CD4-positive, alpha-beta T cell treated with Interleukin-4 for 1 hour (primary cell): ENCODE data around the gene NTM.

Source experiments
- DNase-seq, 2 donors: peaks; one replicate each; pipeline ENCODE4 v3.0.0-alpha.2; 2020 to 2022

The NTM gene

GRCh38 chr11:132253469-132254264 lies 883.3 kb downstream of the NTM start:
- DNase-seq: no peak

DNA sequence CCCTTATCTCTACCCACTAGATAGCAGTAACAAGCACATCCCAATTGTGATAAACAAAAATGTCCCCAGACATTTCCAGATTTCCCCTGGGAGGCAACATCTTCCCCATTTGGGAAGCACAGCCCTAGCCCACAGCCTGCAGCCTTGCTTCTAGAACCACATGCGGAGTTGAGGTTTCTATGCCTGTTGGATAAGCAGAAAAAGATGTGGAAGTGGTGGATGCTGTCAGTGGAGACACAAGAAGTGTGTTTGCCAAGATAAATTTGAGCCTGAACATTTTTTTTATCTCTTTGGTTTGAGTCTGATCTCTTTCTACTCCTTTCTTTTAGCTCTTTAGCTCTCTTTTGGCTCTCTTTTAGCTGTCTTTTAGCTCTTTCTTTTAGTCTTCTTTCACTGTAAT lies 884.5 kb downstream of the NTM start:
- no peak for DNase-seq

GRCh38 chr11:132256528-132257279 lies 886.3 kb downstream of the NTM start:
- no peak for DNase-seq

- no peak for DNase-seq
Measured at GRCh38 chr11:132257871-132258270, 887.5 kb downstream of the NTM start.

DNA sequence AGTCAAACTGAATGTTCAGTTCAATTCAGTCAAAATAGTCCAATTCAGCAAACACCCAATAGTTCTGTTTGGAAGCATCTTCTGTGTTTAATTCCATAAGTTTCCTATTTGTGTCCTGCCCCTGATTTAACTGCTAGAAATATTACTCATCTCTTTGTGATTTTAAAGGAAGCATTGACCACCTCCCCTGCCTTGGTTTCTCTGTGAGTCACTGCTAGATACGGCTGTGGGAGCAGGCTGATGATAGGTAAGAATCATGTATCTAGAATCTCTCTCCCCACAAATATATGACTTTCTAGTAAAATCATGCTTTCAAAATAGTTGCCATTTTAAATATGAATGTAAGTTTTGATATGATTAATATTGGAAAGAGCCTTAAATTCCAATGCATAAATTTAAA lies 888.5 kb downstream of the NTM start:
- DNase-seq: no peak

DNA sequence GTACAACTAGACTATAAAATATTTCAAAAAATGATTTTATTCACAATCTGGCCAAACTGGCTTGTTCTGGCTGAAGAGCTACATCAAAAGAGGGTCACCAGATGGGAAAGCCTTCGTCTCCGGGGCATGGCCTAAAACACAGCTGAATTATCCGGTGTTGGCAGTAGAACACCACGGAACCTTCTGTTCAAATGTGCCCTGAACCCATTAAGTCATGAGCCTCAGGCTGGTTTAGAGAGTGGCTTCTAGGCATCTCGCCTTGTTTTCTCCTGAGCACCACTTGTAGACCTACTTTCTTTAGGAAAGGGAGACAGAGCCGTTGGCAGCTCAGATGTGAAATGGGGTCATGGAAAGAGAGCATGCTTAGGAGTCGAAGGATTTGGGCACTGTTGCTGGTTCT lies 890.2 kb downstream of the NTM start:
- DNase-seq: no peak

DNA sequence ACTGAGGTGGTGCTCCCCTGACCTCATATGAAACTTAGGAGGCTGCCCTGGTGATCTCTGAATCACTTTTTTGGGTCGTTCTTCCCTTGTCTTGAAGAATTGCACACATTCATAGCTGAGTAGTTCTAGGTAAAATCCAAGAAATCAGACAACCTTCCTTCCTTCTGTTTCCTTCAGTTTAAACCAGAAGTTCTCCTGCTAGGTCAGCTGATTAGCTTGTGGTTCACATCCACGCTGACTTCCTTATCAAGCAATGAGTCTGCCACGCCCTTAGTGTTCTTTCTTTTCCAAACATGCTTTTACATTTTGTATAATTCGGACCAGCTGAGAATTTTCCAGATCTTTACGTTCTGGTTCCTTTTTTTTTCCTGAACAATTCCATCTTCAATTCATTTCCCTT lies 892.8 kb downstream of the NTM start:
- DNase-seq: no peak

DNA sequence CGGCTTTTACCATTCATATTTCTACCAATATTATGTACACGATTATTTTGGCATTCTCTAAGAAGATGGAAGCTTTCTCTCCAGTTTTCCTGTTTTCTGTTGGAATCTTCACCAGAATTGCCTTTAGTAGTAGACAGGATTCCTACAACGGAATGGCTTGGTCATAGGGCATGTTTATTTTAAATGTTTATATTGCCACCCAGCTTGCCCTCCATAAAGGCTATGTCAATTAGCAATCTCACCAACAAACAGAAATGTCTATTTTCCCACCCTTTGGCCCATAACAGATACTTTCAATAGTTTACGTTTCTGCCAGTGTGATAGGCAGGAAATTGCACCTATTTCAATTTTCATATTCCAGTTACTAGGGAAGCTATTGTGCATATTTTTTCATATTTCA lies 893.5 kb downstream of the NTM start:
- no peak for DNase-seq

GRCh38 chr11:132264616-132265015 lies 894.2 kb downstream of the NTM start:
- no peak for DNase-seq

DNA sequence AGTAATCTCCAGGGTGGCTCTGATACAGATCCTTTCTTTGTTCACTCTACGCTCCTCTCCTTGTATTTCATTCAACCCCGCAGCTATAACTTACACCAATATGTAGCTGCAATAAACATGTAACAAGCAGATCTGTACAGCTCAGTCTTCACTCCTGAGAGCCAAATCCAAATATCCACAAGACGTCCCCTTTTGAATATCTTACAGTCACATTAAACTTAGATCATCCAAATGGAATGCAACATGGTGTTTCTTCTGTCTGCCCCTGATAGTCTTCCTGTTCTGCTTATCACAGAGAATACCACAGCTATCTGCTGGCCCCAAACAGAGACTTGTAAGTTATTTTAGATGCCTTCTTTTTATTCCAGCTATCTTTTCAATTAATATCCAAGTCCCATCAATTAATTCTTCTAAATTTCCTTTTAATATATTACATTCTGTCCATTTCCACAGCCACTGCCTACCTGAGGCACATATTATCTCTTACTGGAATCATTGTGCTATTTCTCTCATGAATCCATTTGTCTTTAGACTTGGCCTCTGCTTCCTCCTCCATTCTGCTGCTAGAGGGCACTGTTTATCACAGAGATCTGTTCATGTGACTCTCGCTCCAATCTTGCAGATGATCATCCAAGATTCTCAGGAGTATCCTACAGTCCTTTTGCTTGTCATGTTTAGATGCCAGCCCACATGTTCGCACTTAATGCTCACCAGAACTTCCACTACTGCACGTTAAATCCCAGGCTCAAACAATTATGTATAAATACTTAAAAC lies 908.6 kb downstream of the NTM start:
- peak in 1 of 2 donors; percentile 6 for DNase-seq

DNA sequence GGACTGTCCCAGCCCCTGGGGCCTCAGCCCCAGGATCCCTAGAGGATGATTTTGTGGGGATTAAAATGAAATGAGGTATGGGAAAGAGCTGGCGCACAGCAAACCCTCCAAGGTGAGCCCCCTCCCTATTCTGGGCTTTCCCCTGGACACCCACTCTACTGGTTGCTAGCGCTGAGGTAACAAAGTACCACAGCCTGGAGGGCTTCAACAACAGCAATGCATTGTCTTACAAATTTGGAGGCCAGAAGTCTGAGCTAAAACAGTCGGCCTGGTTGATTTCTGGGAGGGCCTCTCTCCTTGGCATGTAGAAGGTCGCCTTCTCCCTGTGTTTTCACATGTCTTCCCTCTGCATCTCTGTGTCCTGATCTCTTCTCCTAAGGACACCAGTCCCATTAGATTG lies 913.6 kb downstream of the NTM start:
- DNase-seq: no peak

GRCh38 chr11:132284611-132285010 lies 914.2 kb downstream of the NTM start:
- no peak for DNase-seq

DNA sequence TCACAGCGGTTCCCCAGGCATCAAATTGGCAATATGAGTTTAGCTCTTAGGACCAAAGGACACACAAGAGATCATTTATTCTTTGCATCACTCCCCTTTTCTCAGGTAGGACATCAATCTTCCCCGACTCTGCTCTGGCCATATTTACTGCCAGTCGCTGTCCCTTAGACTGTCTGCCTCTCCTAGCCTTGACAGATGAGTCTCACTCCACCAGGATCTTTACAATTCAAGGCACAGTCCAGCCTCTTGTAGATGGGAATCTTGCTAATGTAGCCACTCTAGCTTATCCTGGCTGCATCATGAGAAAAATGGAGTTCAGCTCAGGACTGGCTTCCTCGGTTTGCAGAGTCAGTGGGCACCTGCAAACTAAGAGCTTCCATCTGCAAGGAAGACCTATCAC lies 915.2 kb downstream of the NTM start:
- no peak for DNase-seq

- DNase-seq: no peak
Measured at GRCh38 chr11:132286106-132286505, 915.7 kb downstream of the NTM start.

GRCh38 chr11:132288036-132288435 lies 917.6 kb downstream of the NTM start:
- no peak for DNase-seq

GRCh38 chr11:132289590-132290256 lies 919.3 kb downstream of the NTM start:
- no peak for DNase-seq

DNA sequence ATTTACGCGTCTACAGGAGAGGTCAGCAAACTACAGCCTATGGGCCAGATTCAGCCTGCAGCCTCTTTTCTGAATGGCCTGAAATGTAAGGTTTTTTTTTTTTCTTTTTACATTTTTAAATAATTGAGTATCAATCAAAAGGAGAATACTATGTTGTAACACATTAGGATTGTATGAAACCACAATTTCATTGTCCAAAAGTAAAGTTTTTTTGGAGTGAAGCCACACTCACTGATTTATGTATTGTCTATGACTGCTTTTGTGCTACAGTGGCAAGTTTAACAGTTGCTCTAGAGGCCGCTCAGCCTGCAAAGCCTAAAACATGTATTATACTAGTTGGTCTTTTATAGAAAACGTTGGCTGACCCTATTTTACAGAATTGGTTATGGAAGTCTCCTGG lies 923.2 kb downstream of the NTM start:
- DNase-seq: no peak

DNA sequence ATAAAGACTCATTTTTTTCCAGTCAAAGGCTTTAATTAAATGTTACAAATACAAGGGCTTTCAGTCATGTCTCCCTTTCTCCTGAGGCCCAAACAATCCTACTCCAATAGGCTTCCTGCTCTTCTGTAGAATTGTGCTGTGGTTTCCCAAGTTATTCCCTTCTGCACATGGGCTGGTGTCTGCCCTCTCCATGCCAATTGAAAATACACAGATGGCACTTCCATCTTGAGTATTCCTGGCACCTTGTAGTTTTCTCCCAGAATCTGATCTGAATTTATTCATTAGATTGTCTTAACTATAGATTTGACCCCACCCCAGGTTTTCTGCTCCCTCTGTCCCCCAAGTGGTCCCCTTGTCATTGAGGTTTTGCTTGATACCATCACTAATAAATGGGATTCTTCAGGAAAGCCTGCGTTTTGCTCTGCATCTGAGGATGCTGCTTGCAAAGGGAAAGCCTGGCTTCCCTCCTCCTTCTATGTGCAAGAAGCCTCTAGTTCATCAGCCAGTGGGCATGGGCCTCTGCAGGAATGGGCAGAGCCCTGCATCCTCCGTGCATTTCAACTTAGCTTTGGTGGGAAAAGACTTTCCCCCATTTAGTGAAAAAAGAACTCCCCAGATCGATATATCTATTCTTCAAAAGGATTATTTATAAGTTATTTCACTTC lies 926.7 kb downstream of the NTM start:
- no peak for DNase-seq

GRCh38 chr11:132298357-132298756 lies 927.9 kb downstream of the NTM start:
- no peak for DNase-seq

DNA sequence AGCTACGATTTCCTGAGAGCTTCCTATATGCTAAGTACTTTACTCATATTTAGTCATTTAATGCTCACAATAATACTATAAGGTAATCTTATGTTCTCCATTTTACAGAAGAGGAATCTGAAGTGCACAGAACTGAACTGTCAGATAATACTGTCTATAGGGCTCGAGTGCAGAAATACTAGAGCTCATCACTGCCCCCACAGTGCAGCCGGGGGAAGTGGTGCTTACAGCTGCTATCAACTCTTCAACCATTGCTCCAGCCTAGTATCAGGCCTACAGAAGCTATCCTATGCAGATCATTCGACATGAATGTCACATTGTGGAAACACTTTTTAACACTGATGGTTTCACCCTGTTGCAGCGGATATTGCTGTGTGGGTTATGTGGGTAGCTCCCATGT lies 929.9 kb downstream of the NTM start:
- DNase-seq: no peak

DNA sequence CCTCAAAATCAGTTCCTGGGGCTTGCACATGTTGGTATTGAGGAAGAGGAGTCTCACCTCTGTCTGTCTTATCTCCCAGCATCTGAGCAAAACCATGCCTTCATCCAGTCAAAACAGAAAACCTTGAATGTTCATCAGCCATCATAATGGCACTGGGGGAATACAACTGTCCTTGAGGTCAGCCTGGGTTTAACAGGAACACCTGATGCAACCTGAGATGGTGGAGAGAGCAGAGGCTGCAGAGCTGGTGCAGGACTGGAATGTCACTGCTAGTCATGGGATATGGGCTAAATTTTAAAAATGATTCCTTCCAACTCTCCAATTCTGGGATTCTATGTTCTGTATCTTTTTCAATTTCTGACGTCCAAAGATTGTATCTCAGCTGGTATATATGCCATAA lies 931.0 kb downstream of the NTM start:
- DNase-seq: no peak

DNA sequence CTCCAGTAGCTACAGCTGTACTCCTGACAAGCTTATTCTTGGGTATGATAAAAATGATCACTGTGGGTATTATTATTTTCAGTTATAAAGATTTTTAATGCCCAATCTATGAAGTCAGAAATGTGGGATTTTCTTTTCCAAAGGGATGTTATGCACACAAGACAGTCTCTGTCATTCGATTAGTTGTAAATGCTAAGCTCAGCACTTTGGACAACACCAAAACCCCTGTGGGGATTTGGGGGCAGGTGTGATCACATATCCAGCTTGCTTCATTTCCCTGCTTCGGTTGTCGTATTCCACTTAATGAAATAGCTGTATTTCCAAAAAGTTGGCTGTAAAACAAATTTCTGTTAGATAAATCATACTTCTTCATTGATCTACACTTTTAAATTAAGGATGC lies 931.5 kb downstream of the NTM start:
- DNase-seq: no peak
